ENCODE results near the gene MRFAP1.
"Not testable (repeated sequence)": the region's sequence is repeated elsewhere in the genome, so short reads cannot be mapped to it uniquely, and the experiment has no call there.

The MRFAP1 gene

DNA sequence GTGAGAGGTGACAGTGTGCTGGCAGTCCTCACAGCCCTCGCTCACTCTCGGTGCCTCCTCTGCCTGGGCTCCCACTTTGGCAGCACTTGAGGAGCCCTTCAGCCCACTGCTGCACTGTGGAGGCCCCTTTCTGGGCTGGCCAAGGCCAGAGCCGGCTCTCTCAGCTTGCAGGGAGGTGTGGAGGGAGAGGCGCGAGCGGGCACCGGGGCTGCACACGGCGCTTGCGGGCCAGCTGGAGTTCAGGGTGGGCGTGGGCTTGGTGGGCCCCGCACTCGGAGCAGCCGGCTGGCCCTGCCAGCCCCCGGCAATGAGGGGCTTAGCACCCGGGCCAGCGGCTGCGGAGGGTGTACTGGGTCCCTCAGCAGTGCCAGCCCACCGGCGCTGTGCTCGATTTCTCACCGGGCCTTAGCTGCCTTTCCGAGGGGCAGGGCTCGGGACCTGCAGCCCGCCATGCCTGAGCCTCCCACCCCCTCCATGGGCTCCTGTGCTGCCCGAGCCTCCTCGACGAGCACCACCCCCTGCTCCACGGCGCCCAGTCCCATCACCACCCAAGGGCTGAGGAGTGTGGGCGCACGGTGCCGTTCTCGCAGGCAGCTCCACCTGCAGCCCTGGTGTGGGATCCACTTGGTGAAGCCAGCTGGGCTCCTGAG is 32.2 kb downstream of the MRFAP1 start:
- DNase-seq, result not testable (repeated sequence)

DNA sequence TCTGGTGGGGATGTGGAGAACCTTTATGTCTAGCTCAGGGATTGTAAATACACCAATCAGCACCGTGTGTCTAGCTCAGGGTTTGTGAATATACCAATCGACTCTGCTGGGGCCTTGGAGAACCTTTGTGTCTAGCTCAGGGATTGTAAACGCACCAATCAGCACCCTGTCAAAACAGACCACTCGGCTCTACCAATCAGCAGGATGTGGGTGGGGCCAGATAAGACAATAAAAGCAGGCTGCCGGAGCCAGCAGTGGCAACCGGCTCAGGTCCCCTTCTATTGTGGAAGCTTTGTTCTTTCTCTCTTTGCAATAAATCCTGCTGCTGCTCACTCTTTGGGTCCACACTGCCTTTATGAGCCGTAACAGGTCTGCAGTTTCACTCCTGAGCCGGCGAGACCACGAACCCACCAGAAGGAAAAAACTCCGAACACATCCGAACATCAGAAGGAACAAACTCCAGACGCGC is 32.7 kb downstream of the MRFAP1 start:
- peak in 1 of 2 experiments; percentile 32 for DNase-seq

DNA sequence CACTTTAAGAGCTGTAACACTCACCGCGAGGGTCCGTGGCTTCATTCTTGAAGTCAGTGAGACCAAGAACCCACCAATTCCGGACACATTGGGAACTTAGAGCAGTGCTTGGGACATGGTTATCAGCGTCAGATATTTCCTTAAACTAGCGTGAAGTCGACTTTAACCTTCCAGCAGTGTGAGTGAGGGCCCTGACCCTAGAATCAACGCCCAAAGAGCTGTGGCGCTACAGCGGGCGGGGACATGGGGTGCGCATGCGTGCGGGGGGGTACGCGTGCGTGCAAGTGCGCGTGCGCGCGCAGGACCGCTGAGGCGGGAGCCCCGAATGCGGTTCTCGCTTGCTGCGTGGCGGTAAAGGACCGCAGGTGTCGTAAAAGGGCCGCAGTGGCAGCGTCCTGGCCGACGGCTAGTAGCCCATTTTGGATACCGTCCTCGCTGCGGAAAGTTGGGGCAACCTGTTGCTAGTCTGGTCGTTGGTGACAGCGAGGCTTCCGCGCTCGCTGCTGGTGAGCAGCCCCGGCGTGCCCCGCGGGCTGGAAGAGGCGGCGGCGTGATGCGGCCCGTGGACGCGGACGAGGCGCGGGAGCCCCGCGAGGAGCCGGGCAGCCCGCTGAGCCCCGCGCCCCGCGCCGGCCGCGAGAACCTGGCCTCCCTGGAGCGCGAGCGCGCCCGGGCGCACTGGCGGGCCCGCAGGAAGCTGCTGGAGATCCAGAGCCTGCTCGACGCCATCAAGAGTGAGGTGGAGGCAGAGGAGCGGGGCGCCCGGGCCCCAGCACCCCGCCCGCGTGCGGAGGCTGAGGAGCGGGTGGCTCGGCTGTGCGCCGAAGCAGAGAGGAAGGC is 33.4 kb downstream of the MRFAP1 start:
- peak; percentile 94 to 96 for DNase-seq

DNA sequence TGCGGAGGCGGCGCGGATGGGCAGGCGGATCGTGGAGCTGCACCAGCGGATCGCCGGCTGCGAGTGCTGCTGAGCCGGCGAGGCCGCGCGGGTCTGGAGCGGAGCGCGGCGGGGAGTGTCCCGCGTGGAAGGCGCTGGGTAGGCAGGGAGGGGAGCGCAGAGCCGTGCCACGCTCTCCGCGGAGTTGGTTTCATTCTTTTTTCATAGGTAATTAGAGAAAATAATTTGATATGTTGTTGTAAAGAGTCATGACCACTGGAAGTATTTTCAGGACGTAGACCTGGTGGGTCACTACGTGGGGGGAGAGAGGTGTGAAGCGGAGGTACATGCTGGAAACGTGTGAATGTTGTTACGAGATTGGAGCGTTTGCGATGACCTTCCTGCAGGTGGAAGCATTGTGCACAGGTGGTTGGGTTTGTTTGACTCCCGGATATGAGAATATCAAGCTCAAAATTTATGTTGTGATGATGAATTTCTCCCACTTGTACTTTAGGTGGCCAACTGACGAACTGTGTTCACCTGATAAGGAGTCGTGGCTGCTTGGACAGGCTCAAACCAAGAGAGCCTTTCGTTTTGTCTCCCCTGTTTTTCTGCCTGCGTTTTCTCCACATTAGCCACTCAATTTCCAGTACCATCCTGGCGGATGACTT is 34.1 kb downstream of the MRFAP1 start:
- DNase-seq, result peak; percentile 62 to 75

DNA sequence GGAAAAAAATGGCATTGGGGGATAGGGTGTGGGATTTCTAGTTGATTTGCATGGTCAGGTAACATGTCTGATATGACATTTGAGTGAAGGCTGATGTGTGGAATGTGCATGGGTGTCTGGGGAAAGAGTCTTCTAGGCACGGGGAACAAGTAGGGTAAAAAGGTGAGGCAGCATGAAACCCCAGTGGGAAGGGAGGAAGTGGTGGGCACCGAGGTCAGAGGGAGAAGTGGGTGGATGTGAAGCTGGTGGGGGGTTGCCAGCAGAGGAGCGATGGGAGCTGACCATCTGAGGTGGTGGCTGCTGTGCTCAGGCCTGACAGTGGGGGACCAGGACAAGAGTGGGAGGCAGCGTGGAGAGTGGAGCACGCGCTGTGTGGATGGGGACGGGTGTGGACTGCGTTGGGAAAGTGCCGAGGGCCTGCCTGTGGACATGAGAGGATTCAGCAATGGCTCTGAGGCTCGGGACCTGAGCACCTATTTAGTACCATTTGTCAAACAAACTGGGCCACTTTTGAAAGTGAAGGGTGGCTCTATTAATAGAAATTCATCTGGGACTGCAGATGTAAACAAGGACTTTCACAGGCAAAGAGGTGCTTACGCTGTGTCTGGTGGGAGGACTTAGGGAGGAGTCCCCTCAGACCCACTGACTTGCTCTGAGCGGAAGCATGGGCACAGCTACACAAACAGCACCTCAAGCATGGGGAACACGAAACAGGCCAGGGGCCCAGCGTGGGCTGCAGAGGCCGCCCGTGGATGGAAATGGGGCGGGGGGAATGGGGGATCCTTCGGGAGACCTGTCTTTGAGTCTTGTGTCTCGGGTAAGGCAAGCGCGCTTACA is 36.5 kb downstream of the MRFAP1 start:
- DNase-seq, result no peak

DNA sequence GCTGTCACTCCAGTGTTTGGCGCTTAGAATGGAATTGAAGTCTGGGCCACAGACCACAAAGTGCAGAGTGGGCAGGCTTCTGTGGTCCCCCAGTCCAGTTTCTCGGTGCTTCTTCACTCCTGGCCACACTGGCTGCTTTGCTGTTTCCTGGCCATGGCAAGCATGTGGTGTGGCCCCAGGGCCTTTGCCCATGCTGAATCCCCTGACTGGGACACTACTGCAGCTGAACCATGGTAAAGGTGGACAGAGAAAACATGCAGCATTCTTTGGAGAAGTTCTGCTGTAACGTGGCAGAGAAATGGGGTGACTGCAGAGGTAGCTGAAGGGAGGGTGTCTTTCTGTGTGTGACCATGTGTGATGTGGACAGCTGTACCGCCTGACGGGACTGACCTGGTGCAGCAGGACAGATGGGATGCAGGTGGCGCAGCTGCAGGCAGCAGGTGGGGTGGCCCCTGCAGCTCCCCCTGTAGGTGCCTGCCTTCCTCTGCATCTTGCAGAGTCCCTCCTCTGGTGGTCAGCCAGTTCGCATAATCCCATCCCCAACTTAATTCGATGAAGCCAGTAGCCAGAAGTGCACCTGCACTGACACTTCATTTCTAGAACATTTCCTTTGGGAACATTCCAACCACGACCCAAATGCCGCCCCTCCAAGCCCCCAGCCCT is 40.0 kb downstream of the MRFAP1 start:
- DNase-seq, result no peak

DNA sequence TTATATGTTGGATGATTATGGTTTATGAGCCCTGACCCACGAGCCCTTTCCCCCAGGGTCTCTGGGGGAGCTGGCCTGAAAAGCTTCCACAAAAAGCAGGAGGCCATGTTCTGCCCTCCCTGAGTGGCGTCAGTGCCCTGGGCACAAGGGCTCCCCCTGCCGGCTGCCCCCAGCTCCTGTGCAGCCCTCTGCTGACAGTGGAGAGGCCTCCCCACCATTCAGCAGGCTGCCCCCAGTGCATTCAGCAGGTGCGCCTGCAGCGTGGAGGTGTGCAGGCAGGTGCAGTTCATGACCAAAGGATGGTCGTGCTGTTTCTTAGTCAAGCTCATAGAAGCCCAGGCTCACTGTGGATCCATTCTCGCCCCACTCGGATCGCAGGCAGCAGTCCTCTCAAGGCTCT is 40.7 kb downstream of the MRFAP1 start:
- DNase-seq, result no peak

DNA sequence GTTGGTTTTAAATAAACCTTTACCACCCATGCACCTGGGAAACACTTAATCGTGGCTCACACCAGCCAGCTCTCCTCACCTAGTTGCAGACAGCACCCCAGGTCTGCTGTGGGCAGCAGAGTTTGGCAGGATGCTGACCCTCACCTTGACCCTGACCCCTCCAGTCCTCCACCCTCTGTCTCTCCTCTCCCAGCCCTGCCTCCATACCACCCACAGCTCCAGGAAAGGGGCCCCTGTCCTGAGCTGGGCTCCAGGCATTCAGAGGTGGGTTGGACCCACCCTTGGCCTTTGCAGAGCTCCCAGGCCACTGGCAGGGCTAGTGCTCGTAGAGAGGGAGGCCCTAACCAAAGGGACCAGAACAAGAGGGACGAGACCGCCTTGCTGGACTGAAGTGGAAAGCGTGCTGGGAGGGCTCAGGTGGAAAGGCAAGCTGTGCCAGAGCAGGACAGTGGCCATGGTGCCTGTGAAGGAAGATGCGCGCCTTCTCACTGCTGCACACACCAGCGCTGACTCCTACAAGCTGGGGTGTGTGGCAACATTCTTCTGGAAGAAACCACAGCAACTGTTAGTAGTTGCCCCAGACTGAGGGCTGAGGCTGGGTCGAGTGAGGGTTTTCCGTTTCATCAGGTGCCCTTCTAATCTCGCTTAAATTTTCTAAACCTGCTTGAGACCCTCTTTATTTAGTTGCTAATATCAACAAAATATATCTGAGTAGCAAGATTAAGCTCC is 42.5 kb downstream of the MRFAP1 start:
- no peak for DNase-seq

DNA sequence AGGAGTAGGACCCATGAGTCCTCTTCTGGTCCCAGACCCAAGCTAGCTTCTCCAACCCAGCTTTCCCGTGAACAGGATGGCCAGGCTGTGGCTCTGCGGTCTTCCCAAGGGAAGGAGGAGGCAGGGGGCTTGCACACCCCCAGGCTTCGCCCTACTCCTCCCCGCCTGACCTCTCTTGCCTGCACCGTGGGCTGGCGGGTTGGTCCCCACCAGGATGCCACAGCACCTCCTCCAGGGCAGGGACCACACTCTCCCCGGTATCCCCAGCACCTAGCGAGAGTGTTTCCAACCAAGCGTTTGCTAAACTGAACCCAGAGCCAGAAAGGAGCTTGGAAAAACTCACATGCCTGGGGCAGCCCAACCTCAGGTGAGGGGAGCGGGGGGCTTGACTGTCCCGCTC is 44.2 kb downstream of the MRFAP1 start:
- no peak for DNase-seq

DNA sequence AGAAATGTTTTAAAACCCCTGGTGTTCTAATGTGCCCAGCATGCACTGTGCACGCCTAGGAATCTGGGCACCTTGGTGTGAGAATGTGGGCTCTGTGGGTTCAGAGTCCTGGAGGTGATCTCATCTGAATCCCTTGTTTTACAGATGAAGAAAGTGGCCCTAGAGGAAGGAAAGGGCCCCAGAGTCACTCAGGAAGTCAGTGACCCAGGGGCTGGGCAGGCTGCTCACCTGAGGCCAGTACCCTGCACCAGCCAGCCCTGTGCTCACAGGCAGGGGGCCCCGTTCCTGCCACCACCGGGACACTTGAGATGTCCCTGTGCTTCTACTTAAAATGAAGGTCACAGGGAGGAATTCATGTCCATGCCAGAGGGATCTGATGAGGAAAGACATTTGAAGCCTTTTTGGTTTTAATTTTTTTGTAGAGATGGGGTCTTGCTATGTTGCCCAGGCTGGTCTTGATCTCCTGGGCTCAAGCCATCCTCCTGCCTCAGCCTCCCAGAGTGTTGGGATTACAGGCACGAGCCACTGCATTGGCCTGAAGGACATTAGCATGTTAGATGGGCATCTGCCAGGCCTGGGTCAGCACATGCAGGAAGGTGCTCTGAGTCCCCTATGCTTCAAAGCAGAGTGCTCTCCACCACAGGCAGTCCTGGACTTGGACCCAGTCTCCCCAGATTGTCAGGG is 45.8 kb downstream of the MRFAP1 start:
- no peak for DNase-seq

DNA sequence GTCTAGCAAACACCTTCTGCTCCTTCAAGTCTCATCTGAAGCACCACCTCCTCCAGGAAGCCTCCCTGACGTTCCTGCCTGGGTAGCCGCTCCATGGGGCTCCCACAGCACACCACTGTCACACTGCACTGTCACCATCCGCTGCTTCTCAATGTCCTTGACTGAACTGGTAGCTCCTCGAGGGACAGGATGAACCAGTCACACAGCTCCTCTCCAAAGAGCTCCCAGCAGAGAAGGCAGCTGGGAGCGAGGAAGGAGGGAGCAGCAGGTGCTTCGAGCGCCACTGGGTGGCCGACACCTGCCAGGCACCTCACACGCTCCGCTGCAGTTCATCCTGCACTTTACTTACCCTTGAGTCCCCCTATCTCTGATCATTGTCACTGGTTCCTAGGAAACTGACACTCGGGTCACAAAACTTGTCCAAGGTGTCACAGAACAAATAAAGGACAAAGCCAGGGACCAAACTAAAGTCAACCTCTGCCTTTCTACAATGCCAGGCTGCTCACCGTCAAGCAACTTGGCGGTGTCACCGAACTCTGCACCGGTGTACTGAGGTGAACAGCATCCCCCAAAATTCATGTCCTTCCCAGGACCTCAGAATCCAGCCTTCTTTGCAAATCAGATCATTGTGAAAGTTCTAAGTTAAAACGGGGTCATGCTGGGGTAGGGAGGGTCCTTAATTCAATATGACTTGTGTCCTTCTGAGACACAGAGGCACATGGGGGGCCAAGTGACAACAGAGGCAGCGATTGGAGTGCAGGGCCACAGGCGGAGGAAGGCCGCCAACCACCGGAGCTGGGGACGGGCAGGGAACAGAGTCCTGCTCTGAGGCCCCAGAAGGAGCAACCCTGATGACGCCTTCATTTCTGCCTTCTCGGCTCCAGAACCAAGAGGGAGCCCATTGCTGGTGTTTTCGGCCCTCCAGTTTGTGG is 47.7 kb downstream of the MRFAP1 start:
- no peak for DNase-seq

DNA sequence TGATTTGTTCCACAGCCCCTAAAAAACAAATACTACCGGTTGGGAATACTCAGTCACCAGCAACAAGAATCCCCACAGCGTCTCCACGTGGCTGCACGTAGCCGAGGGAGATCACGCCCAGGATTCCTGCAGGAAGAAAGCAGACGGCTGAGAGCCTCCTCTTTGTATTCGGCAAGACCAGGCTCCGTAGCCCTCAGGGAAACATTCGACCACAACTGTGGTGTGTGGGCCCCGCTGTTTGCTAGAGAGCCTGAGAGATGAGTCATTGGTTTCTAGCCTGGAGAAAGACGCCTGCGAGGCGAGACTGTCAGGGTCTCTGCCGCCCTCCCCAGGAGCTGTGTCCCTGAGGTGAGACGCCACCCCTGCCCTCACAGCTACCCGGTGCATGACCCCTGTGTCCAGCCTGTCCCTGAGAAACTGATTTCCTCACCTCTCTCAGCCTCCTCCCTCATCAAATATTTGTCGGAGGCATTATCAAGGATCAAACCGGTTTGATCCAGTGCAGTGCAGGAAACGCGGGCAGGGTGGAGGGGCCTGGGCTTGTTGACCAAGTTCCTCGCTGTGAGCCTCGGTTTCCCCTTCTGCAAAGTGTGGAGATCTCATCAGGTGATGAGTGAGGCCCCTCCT is 48.5 kb downstream of the MRFAP1 start:
- no peak for DNase-seq

DNA sequence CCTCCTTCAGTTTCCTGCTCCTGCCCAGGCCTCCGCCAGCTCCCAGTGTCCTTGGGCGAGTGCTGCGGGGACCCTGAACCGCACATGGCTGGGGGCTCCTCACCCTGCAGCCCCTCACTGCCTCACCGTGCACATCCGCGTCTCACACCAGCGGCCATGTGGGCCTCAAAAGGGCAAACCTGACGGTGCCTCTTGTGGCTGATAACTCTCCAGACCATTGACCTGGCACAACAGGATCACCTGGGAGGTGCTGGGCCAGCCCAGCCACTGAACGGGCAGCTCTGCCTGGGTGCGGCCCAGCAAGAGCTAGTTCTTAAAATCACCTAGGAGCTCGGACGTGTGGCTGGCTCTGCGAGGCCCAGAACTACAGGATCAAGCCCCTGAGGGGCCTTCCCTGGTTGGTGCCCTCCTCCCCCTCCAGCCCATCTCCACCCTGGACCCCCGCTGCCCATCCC is 49.0 kb downstream of the MRFAP1 start:
- DNase-seq, result no peak

Measured in NCI-H2081 (cell line).